Adrenal gland (tissue), 12 donors: ENCODE measurements around the gene KAT6B. TPM values are rescaled to one million over a fixed set of nuclear protein-coding genes. Genes with fewer than 3 reads are reported as not detected.

Experiments used
- DNase-seq, 7 donors: peaks; one replicate each; pipeline ENCODE4 v3.0.0-alpha.2; 2019 to 2020
- H3K27ac ChIP-seq, 5 donors: fragments of 200-600 bp; sonication (generic) in 4 of 5; 1 replicate in 3 of 5; 2 replicates in 2 of 5; pipeline versions ENCODE4 v1.5.1 to v1.8.0; 2016 to 2020; ENCODE audit warnings: mild to moderate bottlenecking in 1 of 5
- H3K27me3 ChIP-seq: fragments of 200-600 bp; 2 replicates; pipeline ENCODE4 v1.8.0; 2021
- H3K36me3 ChIP-seq, 2 donors: fragments of 200-600 bp; replicated peaks in 1 of 2; 1 replicate in 1 of 2; 2 replicates in 1 of 2; pipeline versions ENCODE4 v1.5.1 to v1.8.0; 2018 to 2022
- H3K4me1 ChIP-seq, 2 donors: fragments of 200-600 bp; replicated peaks in 1 of 2; 1 replicate in 1 of 2; 2 replicates in 1 of 2; pipeline versions ENCODE4 v1.5.1 to v1.8.0; 2018 to 2021
- H3K4me3 ChIP-seq, 4 donors: fragments of 200-600 bp; sonication (generic) in 3 of 4; one replicate each; pipeline ENCODE4 v1.5.1; 2016 to 2018
- H3K9me3 ChIP-seq, 3 donors: fragments of 200-600 bp; sonication (generic) in 1 of 3; replicated peaks in 1 of 3; 1 replicate in 2 of 3; 2 replicates in 1 of 3; pipeline versions ENCODE4 v1.5.1 to v1.8.0; 2016 to 2021
- CTCF ChIP-seq, 6 experiments: fragments of 450-650 bp in 4 of 6; fragments of 200-600 bp in 2 of 6; sonication (generic) in 1 of 6; IDR thresholded peaks; 1 replicate in 5 of 6; 2 replicates in 1 of 6; pipeline versions ENCODE4 v1.5.1 to v1.8.0; 2016 to 2021; ENCODE audit warnings: antibody characterized with exemption in 6 of 6, mild to moderate bottlenecking in 2 of 6, moderate library complexity in 1 of 6
- POLR2A ChIP-seq, 2 donors: fragments of 450-650 bp; IDR thresholded peaks; one replicate each; pipeline ENCODE4 v1.6.1; 2017; ENCODE audit warnings: antibody characterized with exemption in 2 of 2, mild to moderate bottlenecking in 2 of 2, moderate library complexity in 1 of 2
- WGBS, 4 donors: extraction: QIAGEN DNeasy Blood & Tissue Kit in 2 of 4; methylation state at CpG; one replicate each; pipeline versions ENCODE4 v1.1.5 to v1.1.7; 2013 to 2017; 5-methylcytosine and 5-hydroxymethylcytosine counted together
- intact Hi-C, 2 donors: fragments of 100-400 bp; cut with DNase I; formaldehyde crosslinking; loops; one replicate each; pipeline versions ENCODE4 v1.14.1 to v1.15.0; 2022 to 2023
- polyA plus RNA-seq, 3 donors: library from polyadenylated mRNA; stranded (reverse); fragments of 200-250 nt in 2 of 3; fragments of 350-450 nt in 1 of 3; fragmentation: Illumina TruSeq in 1 of 3; extraction: RNeasy Lipid Tissue Mini Kit (QIAGEN cat#74804) in 1 of 3; gene quantifications; one replicate each; pipeline ENCODE4 v1.2.3, GENCODE V29; 2013 to 2014
- total RNA-seq, 9 donors: library from RNA; depleted of rRNA in 4 of 9; stranded (reverse); fragments of >200 nt in 4 of 9; fragments of 120-200 nt in 1 of 9; fragmentation: NEBNext Ultra II Directional in 1 of 9; extraction: Animal tissue kit (Norgen Biotek cat#: 25700) in 1 of 9; gene quantifications; one replicate each; pipeline versions ENCODE4 v1.1.0 to v1.2.4, GENCODE V29; 2013 to 2023
- donor health status: healthy with polysubstance abuse.
- donor health status: Bipolar disorder and iron deficiency.
- donor health status: DM: yes; HTN: yes; CAD: no.
- donor health status: DM: no; HTN: no; CAD: no.
- donor health status: DM: no; HTN: no; CAD: no.
- donor health status: DM: yes; HTN: yes; CAD: no.

The KAT6B gene
- total and polyA plus RNA-seq, 12 donors: 6.0 to 50.2 (median 25.8) TPM

DNA sequence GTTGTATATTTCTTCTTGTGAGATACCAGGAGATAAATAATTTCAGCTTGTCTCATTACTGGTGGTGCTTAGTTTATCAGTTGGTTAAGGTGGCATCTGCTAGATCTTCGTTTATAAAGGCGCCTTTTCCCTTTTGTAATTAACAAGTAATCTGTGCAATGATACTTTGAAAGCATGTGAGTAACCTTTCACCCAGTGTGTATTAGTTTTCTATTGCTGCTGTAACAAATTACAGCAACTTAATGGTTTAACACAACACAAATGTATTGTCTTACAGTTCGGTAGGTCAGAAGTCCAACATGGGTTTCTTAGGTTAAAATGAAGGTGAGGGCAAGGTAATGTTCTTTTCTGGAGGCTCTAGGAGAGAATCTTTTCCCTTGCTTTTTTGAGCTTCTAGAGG is 30.5 kb downstream of the KAT6B start:
- H3K4me3 ChIP-seq: no peak overlapping the region
- intact Hi-C loops: no loop called here
- H3K36me3 ChIP-seq: no peaks in the 10 kb centered on the region
- H3K27ac ChIP-seq: no peak overlapping the region
- TF ChIP-seq POLR2A (IDR thresholded peaks at IDR 0.05): no peak
- TF ChIP-seq CTCF (IDR thresholded peaks at IDR 0.05): no peak
- no peaks in the 10 kb centered on the region for H3K9me3 ChIP-seq
- H3K27me3 ChIP-seq: no peaks in the 10 kb centered on the region
- 91 to 98% (median 96%) methylated on average over 3 of the region's 3 CpGs for WGBS, 4 donors
- peaks cover 11 to 31% of the 10 kb centered on the region in 2 donors for H3K4me1 ChIP-seq
- DNase-seq: no peak

GRCh38 chr10:74857586-74857985 is 31.2 kb downstream of the KAT6B start:
- intact Hi-C loops: no loop called here
- H3K9me3 ChIP-seq: no peaks in the 10 kb centered on the region
- WGBS, 4 donors: 92 to 100% (median 98%) methylated on average over 1 of the region's 1 CpG
- H3K27me3 ChIP-seq: no peaks in the 10 kb centered on the region
- H3K27ac ChIP-seq: no peak overlapping the region
- TF ChIP-seq CTCF (IDR thresholded peaks at IDR 0.05): no peak
- no peak for TF ChIP-seq POLR2A (IDR thresholded peaks at IDR 0.05)
- no peak overlapping the region for H3K4me3 ChIP-seq
- H3K36me3 ChIP-seq: no peaks in the 10 kb centered on the region
- peaks cover 5 to 24% of the 10 kb centered on the region in 2 donors for H3K4me1 ChIP-seq
- no peak for DNase-seq

DNA sequence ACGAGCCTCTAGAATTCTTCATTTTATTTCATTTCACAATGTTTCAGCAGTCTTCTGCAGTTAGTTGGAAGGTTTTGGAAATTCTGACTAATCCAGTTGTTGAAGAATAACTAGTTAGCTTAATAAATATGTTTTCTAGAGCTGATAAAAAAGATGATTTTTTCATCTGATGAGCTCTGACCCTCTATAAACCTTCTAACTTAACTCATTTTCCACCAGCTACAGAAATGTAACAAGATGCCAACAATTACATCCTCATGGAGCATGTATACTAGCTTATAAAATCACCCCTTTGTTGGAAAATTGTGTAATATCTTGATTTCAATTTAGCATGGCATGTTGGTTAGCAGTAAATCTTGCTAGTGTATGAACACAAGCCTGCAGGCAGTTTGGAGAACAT is 33.1 kb downstream of the KAT6B start:
- peaks cover 0 to 23% of the 10 kb centered on the region in 2 donors for H3K4me1 ChIP-seq
- H3K27ac ChIP-seq: no peak overlapping the region
- H3K4me3 ChIP-seq: no peak overlapping the region
- no peak for TF ChIP-seq POLR2A (IDR thresholded peaks at IDR 0.05)
- no peak for TF ChIP-seq CTCF (IDR thresholded peaks at IDR 0.05)
- H3K36me3 ChIP-seq: no peaks in the 10 kb centered on the region
- intact Hi-C loops: no loop called here
- no peaks in the 10 kb centered on the region for H3K9me3 ChIP-seq
- 83 to 93% (median 85%) methylated on average over 1 of the region's 1 CpG for WGBS, 4 donors
- DNase-seq: no peak
- H3K27me3 ChIP-seq: no peaks in the 10 kb centered on the region

DNA sequence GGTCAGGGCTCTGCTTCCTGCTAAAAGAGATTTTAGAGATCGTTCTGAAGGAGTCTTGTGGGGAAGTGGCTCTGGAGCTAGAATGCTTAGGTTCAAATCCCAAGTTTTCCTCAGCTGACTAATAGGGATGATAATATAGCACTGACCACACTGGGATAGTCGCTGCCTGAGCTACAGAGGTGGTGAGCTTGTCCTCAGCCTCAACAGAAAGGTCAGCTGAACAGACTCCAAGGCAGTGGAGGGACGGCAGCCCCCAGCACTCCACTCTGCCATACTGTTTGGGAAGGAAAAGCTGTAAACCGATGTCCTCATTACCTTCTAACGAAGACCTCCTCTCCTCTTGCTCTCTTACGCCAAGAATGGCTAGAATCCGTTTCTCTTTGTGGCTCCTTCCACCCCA is 36.2 kb downstream of the KAT6B start:
- Histone ChIP-seq H3K27ac (no peak overlapping the region), H3K9me3 (no peaks in the 10 kb centered on the region), H3K4me3 (no peak overlapping the region), H3K4me1 (peaks cover 0 to 20% of the 10 kb centered on the region in 2 donors), H3K36me3 (no peaks in the 10 kb centered on the region), H3K27me3 (no peaks in the 10 kb centered on the region)
- TF ChIP-seq POLR2A (IDR thresholded peaks at IDR 0.05) (no peak), CTCF (IDR thresholded peaks at IDR 0.05) (no peak)
- intact Hi-C loops: no loop called here
- 82 to 93% (median 88%) methylated on average over 6 to 7 of the region's 7 CpGs for WGBS, 4 donors
- no peak for DNase-seq
